Lung microvascular endothelial cell (primary cell): ENCODE data around the gene MTOR. TPM values are rescaled to one million over a fixed set of nuclear protein-coding genes. Genes with fewer than 3 reads are reported as not detected.
"Not testable (repeated sequence)": the region's sequence is repeated elsewhere in the genome, so short reads cannot be mapped to it uniquely, and the experiment has no call there.

Source experiments
- DNase-seq, 2 donors: peaks; one replicate each; pipeline versions ENCODE4 v3.0.0 to v3.0.0-alpha.2; 2010; ENCODE audit warnings: low read depth in 2 of 2
- total RNA-seq: library from RNA; depleted of rRNA; stranded (reverse); fragments of >200 nt; gene quantifications from 2 replicates; pipeline ENCODE4 v1.2.1, GENCODE V29; 2014

Gene MTOR
- total RNA-seq, 1 donor from 2014 or later = 47.4 TPM

GRCh38 chr1:11116318-11116717, 146.0 kb downstream of the MTOR start:
- no peak for DNase-seq

DNA sequence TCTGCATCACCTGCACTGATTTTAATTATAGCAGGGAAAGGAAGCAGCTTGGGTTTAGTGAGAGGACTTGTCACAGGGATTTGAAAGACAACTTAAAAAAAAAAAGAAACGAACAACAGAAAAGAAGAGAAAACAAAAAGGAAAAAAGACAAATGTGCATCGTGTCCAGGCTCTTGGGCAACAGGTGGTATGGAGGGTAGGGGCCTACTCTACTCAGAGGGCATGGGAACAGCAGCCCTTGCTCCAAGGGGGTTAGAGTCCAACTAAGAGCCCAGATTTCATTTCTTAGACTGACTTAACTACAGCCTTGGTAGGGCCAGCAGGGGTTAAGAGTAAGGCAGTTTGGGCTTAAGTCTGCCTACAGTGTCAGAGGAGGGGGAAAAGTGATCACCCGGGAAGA, 147.4 kb downstream of the MTOR start:
- DNase-seq = no peak

DNA sequence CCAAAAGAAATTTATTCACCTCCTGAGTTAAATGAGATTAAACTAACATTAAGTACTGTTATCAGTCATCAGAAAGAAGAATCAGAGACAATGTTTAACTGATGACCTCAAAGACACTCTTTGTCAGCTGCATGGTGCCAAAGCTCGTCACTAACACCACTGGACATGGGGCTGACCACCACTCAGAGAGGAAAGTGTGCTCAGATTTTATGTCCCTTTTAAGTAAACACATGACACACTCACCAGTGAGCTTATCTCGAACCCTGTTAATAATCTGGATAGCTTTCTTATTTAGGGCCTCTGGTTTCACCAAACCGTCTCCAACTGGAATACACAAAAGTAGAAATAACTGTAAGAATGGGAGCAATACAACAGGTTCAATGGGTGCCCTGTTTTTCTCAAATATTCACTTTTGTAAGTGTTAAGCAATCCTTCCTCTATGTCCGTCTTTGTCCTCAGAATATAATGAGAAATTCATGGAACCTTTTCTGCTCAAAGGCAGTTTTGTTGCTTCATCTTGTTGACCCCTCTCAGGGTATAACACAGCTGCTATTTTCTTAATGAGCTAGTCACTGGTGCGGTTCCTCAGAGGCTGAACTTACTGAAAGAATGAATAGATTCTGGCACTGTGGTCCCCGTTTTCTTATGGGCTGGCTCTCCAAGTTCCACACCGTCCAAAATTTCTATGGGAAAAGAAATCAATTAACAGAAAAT, 153.1 kb downstream of the MTOR start:
- no peak for DNase-seq

GRCh38 chr1:11107599-11107998, 154.8 kb downstream of the MTOR start:
- DNase-seq = no peak

- DNase-seq = no peak
Measured at GRCh38 chr1:11105586-11105985, 156.8 kb downstream of the MTOR start.

- no peak for DNase-seq
Measured at GRCh38 chr1:11101347-11101746, 161.0 kb downstream of the MTOR start.

- not testable (repeated sequence) for DNase-seq
Measured at GRCh38 chr1:11100806-11101205, 161.5 kb downstream of the MTOR start.

GRCh38 chr1:11100149-11100493, 162.2 kb downstream of the MTOR start:
- DNase-seq = no peak

DNA sequence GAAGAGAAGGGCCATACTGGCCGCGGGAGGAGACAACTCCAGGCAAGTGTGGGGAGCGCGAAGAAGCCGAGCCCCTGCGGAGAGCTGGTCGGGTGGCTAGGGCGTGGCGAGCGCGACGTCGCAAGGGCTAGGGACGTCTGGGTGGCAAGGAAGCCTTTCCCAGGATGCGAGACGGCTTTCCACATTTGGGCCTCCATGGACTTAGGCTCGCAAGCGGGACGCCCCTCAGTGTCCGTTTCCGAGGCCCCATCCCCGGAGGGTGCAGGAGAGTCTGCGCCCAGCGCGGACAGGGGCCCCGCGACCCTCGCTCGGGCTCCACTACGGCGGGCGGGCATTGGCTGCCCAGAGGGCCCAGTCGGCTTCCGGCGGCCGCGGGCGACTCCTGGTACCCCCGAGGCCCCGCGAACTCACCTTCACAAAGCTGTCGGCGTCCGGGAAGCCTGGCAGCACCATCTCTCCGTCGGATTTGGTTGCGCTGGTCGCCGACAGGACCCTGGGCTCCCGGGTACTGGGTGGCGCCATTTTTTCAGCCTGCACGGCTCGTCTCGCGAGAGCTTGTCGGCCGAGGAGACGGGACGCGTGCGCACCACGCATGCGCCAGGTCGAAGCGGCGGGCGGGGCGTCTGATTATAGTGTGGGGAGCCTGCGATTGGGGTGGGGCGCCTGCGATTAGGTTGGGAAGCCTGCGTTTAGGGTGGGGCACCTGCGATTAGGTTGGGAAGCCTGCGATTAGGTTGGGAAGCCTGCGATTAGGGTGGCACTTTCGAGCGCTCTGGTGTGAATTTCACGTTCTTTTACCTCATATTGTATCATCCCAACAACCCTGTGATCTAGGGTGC, 162.8 kb downstream of the MTOR start, which contains the start of gene EXOSC10:
Gene EXOSC10, minus strand, starts transcription at position 560 of the 839 bp plus-strand sequence. Its CDS starts 38 bp downstream, at position 522.
- DNase-seq = peak; percentile 89 to 93

DNA sequence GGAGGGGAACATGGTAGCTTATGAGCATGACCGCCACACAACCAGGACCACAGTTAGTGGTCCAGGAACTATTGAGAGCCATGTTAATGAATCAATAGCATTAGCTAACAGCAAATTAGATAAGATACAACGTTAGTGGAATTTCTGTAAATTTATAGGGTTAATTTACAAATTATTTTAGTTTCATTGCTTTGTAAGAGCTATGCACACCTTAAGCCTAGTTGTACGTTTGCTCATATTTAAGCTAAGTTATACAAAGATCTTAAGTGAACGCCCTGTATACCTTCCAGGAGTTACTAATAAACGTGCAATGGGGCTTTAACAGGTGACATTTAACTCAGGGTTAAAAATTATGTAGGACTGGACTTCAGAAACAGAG, 163.4 kb downstream of the MTOR start:
- no peak for DNase-seq

- DNase-seq = not testable (repeated sequence)
Measured at GRCh38 chr1:11083784-11084183, 178.6 kb downstream of the MTOR start.

DNA sequence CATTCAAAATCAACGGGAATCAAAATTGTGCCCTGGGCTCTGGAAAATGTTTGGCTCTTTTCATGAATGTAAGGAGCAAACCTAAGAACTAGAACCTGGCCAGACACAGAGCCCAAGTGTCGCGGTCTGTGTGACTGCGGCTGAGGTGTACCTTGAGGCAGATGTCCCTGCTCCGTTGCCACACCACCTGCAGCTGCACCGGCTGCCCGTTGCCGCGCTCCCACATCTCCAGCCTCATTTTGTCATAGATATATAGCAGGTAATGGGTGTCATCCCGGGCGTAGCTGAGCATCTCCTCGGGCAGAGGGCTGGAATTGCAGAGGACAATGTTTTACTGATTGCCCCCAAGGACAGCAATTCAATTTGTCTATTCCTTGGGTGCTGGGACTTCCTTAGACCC, 181.4 kb downstream of the MTOR start:
- DNase-seq = no peak

DNA sequence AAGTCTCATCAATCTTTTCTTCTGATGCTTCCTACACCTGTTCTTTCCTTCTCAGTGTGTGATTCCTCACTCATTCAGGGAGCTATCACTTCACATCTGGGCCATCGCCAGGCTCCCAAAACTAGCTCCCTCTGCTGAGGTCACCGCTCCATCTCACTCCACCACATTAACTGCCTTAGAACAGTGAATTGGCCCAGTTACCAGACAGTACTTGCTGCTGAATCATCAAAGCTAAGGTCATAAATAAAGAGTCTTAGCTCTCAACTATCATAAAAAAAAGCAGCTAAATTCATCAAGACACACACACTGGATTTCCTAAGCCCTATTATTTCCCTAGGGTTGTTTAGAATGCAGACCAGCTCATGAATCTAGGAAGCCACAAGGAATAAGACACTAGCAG, 183.7 kb downstream of the MTOR start:
- DNase-seq = no peak

GRCh38 chr1:11073398-11073797, 189.0 kb downstream of the MTOR start:
- DNase-seq = not testable (repeated sequence)

GRCh38 chr1:11072216-11072917, 190.0 kb downstream of the MTOR start:
- DNase-seq = no peak

DNA sequence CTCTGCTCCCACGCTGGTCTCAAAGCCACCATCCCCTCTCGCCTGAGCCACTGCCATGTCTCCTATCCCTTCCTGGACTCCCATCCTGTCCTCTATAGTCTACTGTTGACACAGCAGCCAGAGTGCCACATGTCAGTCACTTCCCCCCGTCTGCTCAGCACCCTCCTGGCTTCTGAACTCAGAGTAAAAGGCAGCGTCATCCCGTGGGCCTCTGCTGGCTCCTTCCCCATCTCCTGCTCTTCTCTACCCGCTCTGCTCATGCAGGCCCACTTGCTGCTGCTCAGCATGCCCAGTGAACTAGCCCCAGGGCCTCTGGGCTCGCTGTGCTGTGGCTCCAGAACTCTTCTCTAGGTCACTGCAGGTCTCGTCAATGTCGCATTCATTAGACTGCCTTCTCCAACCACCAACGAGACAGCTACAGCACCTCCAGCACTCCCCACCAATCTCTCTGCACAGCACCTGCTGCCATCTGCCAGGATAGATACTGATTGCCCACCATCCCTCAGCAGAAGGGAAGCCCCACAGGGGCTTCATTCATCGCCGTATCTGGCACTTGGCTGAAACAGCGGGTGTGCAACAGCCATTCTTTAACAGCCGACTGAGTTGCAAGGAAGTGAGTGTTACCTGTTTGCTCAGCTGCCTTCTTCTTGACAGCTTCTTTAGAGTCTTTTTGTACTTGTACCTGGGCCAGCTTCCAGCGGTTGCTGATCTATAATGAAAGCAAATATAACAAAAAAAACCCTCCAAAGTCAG, 190.7 kb downstream of the MTOR start:
- DNase-seq = no peak

GRCh38 chr1:11070876-11071275, 191.5 kb downstream of the MTOR start:
- DNase-seq = no peak

DNA sequence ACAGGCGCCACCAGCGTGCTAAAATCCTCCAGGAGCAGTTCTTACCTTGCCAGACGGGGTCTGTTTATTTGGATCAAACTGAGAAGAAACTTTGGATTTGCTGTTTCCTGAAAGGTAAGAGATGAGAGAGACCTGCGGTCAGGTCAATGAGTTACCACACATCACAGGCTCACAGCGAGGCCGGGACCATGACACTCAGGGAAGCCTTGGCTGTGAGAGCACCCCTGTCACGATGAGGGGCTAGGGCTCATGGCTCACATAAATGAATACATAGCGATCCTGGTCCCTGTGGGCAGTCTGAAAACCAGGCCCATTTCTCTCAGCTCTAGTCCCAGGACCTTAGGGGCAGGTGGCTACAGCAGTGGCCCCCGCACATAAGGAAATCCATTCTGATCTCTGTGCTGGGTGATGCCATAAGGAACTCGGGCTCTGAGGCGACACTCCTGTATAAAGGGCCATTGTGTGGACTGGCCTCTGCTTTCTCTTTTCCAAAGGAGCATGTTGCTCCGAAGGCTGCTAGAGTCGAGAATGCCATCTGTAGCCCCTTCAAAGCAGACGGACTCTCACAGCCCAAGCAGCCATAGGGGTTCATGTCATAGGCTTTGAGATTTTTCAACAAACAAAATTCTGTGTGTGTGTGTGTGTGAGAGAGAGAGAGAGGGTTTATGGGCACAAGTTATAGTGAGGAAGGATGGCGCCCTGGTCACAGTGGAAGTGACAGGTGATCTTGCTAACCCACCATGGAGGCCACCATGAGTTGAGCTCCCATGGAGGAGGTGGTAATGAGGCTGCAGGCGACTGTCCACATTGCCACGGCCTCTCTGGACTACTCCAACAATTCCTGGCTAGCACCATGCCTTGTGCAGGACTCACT, 193.5 kb downstream of the MTOR start:
- no peak for DNase-seq

DNA sequence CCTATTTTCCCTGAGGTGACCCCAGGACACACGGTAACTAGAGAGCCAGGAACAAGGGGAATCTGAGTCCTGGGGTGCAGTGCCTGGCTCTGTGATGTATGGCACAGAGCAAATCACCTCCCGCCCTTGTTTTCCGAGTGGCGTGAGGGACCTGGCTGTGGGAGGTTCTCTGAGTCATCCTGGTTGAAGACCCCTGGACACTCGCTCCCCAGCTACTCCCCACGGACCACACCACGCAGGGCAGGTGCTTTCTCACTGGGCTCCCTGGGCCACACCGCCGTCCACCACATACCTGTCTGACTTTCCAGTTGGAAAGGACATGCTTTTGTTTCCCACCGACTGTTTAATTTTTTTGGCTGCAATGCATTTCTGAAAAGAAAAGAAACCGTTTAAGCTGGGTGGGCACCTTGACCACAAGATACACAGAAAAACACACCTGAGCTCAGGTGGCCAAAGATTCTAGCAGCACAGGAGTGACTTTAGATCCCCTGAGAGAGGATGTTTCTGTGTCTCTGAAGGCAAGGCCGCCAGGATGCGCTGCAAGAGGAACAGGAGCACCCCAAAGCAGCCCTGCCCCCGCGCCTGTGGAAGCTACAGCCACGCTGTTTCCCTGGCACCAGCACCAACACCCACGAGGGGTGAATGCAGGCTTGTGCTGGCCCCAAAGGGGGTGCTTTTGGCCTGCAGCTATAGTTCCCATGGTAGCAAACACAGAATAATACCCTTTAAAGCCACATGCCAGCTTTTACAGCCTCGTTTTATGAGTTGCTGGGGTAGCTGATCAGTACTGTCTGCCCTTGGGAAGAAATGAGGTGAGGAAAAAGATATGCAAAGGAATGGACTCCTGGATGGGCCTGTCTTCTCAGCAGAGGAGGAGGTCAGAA, 194.4 kb downstream of the MTOR start:
- no peak for DNase-seq

GRCh38 chr1:11065796-11066195, 196.6 kb downstream of the MTOR start:
- DNase-seq = no peak
